GM18505 (cell line): ENCODE measurements around the gene GAS7.

Source experiments
- ATAC-seq: cut with Tn5 transposase; IDR thresholded peaks from one replicate; pipeline ENCODE4 v1.9.1; 2021; ENCODE audit not compliant: unreplicated experiment
- POLR2A ChIP-seq: IDR thresholded peaks from 4 replicates; pipeline ENCODE4 v1.6.1; 2011; ENCODE audit warnings: borderline replicate concordance; ENCODE audit not compliant: insufficient read depth, insufficient read length; ENCODE audit errors: extremely low read depth

GAS7 gene

GRCh38 chr17:9987779-9988585 lies 210.4 kb downstream of the GAS7 start:
- TF ChIP-seq POLR2A = no peak
- ATAC-seq = no peak

- no peak for ATAC-seq
- no peak for TF ChIP-seq POLR2A
These were observed 211.5 kb downstream of the GAS7 start for GRCh38 chr17:9986754-9987382.

- no peak for ATAC-seq
- no peak for TF ChIP-seq POLR2A
These were observed 212.8 kb downstream of the GAS7 start for GRCh38 chr17:9985646-9986045.

GRCh38 chr17:9984768-9985167 lies 213.6 kb downstream of the GAS7 start:
- no peak for ATAC-seq
- TF ChIP-seq POLR2A = no peak

GRCh38 chr17:9982159-9982558 lies 216.2 kb downstream of the GAS7 start:
- no peak for ATAC-seq

GRCh38 chr17:9981344-9981915 lies 217.0 kb downstream of the GAS7 start:
- no peak for ATAC-seq
- TF ChIP-seq POLR2A = no peak

More at GRCh38 chr17:9982159-9982558, 216.2 kb downstream of the GAS7 start:
- no peak for TF ChIP-seq POLR2A

GRCh38 chr17:9979463-9979995 lies 218.9 kb downstream of the GAS7 start:
- TF ChIP-seq POLR2A = no peak
- no peak for ATAC-seq

- no peak for ATAC-seq
- TF ChIP-seq POLR2A = no peak
These were observed 221.2 kb downstream of the GAS7 start for GRCh38 chr17:9977180-9977575.

- ATAC-seq = no peak
- no peak for TF ChIP-seq POLR2A
These were observed 221.9 kb downstream of the GAS7 start for GRCh38 chr17:9976283-9977179.

- no peak for TF ChIP-seq POLR2A
- no peak for ATAC-seq
These were observed 223.7 kb downstream of the GAS7 start for GRCh38 chr17:9974448-9975381.

- ATAC-seq = no peak
- no peak for TF ChIP-seq POLR2A
These were observed 224.5 kb downstream of the GAS7 start for GRCh38 chr17:9973669-9974447.
